ENCODE data around the gene TBCEL. TPM values are rescaled to one million over a fixed set of nuclear protein-coding genes. Genes with fewer than 3 reads are reported as not detected.

Gene TBCEL
- total and polyA plus RNA-seq, 7 donors = 2.9 to 19.2 (median 8.0) TPM

GRCh38 chr11:120994091-120994859, 29.6 kb upstream of the TBCEL start:
- peaks cover 0 to 4% (median 0%) of the 10 kb centered on the region in 3 donors for H3K27me3 ChIP-seq (ENCODE audit: insufficient read depth in 3 of 3, low read length in 2 of 3)
- H3K9me3 ChIP-seq = no peaks in the 10 kb centered on the region
- intact Hi-C loops (cut with DNase I) = no loop called here
- no peak overlapping the region for H3K27ac ChIP-seq
- DNase-seq (no peak), ATAC-seq (no peak)
- no peaks in the 10 kb centered on the region for H3K36me3 ChIP-seq (ENCODE audit: insufficient read depth in 1 of 2, low read depth in 1 of 2)
- no peaks in the 10 kb centered on the region for H3K4me1 ChIP-seq
- TF ChIP-seq CTCF (IDR thresholded peaks at IDR 0.05) = no peak
- 34 to 57% (median 36%) methylated on average over 1 of the region's 1 CpG for WGBS, 3 donors
- H3K4me3 ChIP-seq = no peak overlapping the region

- intact Hi-C loops (cut with DNase I) = no loop called here
- no peaks in the 10 kb centered on the region for H3K4me1 ChIP-seq
- 64 to 68% (median 66%) methylated on average over 2 of the region's 2 CpGs for whole genome bisulfite sequencing, 3 donors
These were observed 28.7 kb upstream of the TBCEL start for GRCh38 chr11:120995184-120995583.

GRCh38 chr11:120996973-120997372, 26.9 kb upstream of the TBCEL start:
- DNase-seq (no peak), ATAC-seq (no peak)
- no peak for TF ChIP-seq CTCF (IDR thresholded peaks at IDR 0.05)
- intact Hi-C loops (cut with DNase I) = no loop called here
- Histone ChIP-seq H3K36me3 (ENCODE audit: insufficient read depth in 1 of 2, low read depth in 1 of 2) (no peaks in the 10 kb centered on the region), H3K27ac (no peak overlapping the region), H3K4me3 (no peak overlapping the region), H3K27me3 (ENCODE audit: insufficient read depth in 3 of 3, low read length in 2 of 3) (peaks cover 0 to 4% (median 0%) of the 10 kb centered on the region in 3 donors), H3K9me3 (no peaks in the 10 kb centered on the region), H3K4me1 (no peaks in the 10 kb centered on the region)
- 77 to 90% (median 88%) methylated on average over 5 of the region's 5 CpGs for WGBS, 3 donors

More at GRCh38 chr11:120995184-120995583, 28.7 kb upstream of the TBCEL start:
- TF ChIP-seq CTCF (IDR thresholded peaks at IDR 0.05) = no peak
- Histone ChIP-seq H3K4me3 (no peak overlapping the region), H3K36me3 (ENCODE audit: insufficient read depth in 1 of 2, low read depth in 1 of 2) (no peaks in the 10 kb centered on the region), H3K9me3 (no peaks in the 10 kb centered on the region), H3K27ac (no peak overlapping the region), H3K27me3 (ENCODE audit: insufficient read depth in 3 of 3, low read length in 2 of 3) (peaks cover 0 to 4% (median 0%) of the 10 kb centered on the region in 3 donors)
- no peak for DNase-seq
- ATAC-seq = no peak

GRCh38 chr11:120998581-120998980, 25.3 kb upstream of the TBCEL start:
- 93 to 97% (median 96%) methylated on average over 1 of the region's 1 CpG for WGBS, 3 donors
- Histone ChIP-seq H3K4me1 (no peaks in the 10 kb centered on the region), H3K36me3 (ENCODE audit: insufficient read depth in 1 of 2, low read depth in 1 of 2) (no peaks in the 10 kb centered on the region), H3K27me3 (ENCODE audit: insufficient read depth in 3 of 3, low read length in 2 of 3) (peaks cover 0 to 4% (median 0%) of the 10 kb centered on the region in 3 donors), H3K4me3 (no peak overlapping the region), H3K27ac (no peak overlapping the region), H3K9me3 (no peaks in the 10 kb centered on the region)
- no peak for DNase-seq
- no peak for ATAC-seq
- no peak for TF ChIP-seq CTCF (IDR thresholded peaks at IDR 0.05)
- intact Hi-C loops (cut with DNase I) = no loop called here

Measured in psoas muscle (tissue), 8 donors.